SK-N-SH (cell line): Measurements from ENCODE around the gene PITPNM1.

ENCODE experiments used
- CTCF ChIP-seq: fragments of 200-600 bp; sonication (generic); IDR thresholded peaks from 2 replicates; pipeline ENCODE4 v1.6.1; 2017; ENCODE audit warnings: antibody characterized with exemption, mild to moderate bottlenecking, moderate library complexity
- ELF1 ChIP-seq: IDR thresholded peaks from 2 replicates; pipeline ENCODE4 v1.4.0; 2012
- EP300 ChIP-seq, 2 experiments: IDR thresholded peaks; 2 replicates each; pipeline versions ENCODE4 v1.4.0 to v1.6.1; 2012; ENCODE audit warnings: borderline replicate concordance in 1 of 2, low read depth in 1 of 2, low read length in 1 of 2
- FOXJ3 ChIP-seq: sonication (generic); formaldehyde crosslinking; IDR thresholded peaks from 2 replicates; pipeline ENCODE4 v1.5.1; 2020; ENCODE audit warnings: mild to moderate bottlenecking, missing genetic modification reagents
- FOXM1 ChIP-seq: IDR thresholded peaks from 2 replicates; pipeline ENCODE4 v1.4.0; 2012; ENCODE audit warnings: low read depth, mild to moderate bottlenecking
- MEF2A ChIP-seq: IDR thresholded peaks from 2 replicates; pipeline ENCODE4 v1.4.0; 2012; ENCODE audit warnings: low read depth, borderline replicate concordance
- MXI1 ChIP-seq: IDR thresholded peaks from 2 replicates; pipeline ENCODE4 v1.6.1; 2012; ENCODE audit warnings: mild to moderate bottlenecking, low read depth, low read length, improper control_type of control experiment
- POLR2AphosphoS5 ChIP-seq: IDR thresholded peaks from 2 replicates; pipeline ENCODE4 v1.6.1; 2012; ENCODE audit warnings: low read depth, low read length
- RCOR1 ChIP-seq: fragments of 150-350 bp; IDR thresholded peaks from 2 replicates; pipeline ENCODE4 v1.6.1; 2017; ENCODE audit warnings: antibody characterized with exemption, low read length
- USF2 ChIP-seq: fragments of 150-350 bp; IDR thresholded peaks from 2 replicates; pipeline ENCODE4 v1.6.1; 2017; ENCODE audit warnings: antibody characterized with exemption, low read length, low read depth, borderline replicate concordance
- TF ChIP-seq, protein P1 (sequence below): IDR thresholded peaks from 2 replicates; pipeline ENCODE4 v1.4.0; 2012; ENCODE audit warnings: low read depth, borderline replicate concordance
- TF ChIP-seq, protein P2 (sequence below): IDR thresholded peaks from 2 replicates; pipeline ENCODE4 v1.6.1; 2012; ENCODE audit warnings: mild to moderate bottlenecking, low read depth, low read length, moderate library complexity

GRCh38 chr11:67492801-67493547 lies 12.2 kb downstream of the PITPNM1 start:
- TF ChIP-seq FOXJ3 (CRISPR knock-in tag), result no peak
- no peak for TF ChIP-seq EP300 (IDR thresholded peaks at IDR 0.05; ENCODE audit: borderline replicate concordance in 1 of 2, low read depth in 1 of 2, low read length in 1 of 2)
- no peak for TF ChIP-seq CTCF
- TF ChIP-seq ELF1, result no peak
- no peak for TF ChIP-seq MXI1
- TF ChIP-seq RCOR1, result no peak
- TF ChIP-seq FOXM1, result no peak
- TF ChIP-seq POLR2AphosphoS5, result no peak
- TF ChIP-seq, protein P1, sequence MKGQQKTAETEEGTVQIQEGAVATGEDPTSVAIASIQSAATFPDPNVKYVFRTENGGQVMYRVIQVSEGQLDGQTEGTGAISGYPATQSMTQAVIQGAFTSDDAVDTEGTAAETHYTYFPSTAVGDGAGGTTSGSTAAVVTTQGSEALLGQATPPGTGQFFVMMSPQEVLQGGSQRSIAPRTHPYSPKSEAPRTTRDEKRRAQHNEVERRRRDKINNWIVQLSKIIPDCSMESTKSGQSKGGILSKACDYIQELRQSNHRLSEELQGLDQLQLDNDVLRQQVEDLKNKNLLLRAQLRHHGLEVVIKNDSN, result no peak
- TF ChIP-seq MEF2A, result no peak
- no peak for TF ChIP-seq USF2
- TF ChIP-seq, protein P2, sequence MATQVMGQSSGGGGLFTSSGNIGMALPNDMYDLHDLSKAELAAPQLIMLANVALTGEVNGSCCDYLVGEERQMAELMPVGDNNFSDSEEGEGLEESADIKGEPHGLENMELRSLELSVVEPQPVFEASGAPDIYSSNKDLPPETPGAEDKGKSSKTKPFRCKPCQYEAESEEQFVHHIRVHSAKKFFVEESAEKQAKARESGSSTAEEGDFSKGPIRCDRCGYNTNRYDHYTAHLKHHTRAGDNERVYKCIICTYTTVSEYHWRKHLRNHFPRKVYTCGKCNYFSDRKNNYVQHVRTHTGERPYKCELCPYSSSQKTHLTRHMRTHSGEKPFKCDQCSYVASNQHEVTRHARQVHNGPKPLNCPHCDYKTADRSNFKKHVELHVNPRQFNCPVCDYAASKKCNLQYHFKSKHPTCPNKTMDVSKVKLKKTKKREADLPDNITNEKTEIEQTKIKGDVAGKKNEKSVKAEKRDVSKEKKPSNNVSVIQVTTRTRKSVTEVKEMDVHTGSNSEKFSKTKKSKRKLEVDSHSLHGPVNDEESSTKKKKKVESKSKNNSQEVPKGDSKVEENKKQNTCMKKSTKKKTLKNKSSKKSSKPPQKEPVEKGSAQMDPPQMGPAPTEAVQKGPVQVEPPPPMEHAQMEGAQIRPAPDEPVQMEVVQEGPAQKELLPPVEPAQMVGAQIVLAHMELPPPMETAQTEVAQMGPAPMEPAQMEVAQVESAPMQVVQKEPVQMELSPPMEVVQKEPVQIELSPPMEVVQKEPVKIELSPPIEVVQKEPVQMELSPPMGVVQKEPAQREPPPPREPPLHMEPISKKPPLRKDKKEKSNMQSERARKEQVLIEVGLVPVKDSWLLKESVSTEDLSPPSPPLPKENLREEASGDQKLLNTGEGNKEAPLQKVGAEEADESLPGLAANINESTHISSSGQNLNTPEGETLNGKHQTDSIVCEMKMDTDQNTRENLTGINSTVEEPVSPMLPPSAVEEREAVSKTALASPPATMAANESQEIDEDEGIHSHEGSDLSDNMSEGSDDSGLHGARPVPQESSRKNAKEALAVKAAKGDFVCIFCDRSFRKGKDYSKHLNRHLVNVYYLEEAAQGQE, result no peak
